Tongue (tissue), 2 donors: ENCODE data around the gene C14orf180. TPM values are rescaled to one million over a fixed set of nuclear protein-coding genes. Genes with fewer than 3 reads are reported as not detected.

Experiments
- DNase-seq: peaks from one replicate; pipeline ENCODE4 v3.0.0-alpha.2; 2015
- total RNA-seq: library from RNA; depleted of rRNA; stranded (reverse); fragments of >200 nt; gene quantifications from one replicate; pipeline ENCODE4 v1.2.3, GENCODE V29; 2014

The C14orf180 gene
- total RNA-seq, 1 donor from 2014 or later: 3.3 TPM

GRCh38 chr14:104550340-104550860 lies 29.2 kb upstream of the C14orf180 start:
- no peak for DNase-seq

- no peak for DNase-seq
Measured at GRCh38 chr14:104550861-104551728, 28.5 kb upstream of the C14orf180 start.

- DNase-seq: no peak
Measured at GRCh38 chr14:104551851-104552737, 27.5 kb upstream of the C14orf180 start.

GRCh38 chr14:104552738-104553125 lies 26.8 kb upstream of the C14orf180 start:
- no peak for DNase-seq

GRCh38 chr14:104553166-104554087 lies 26.1 kb upstream of the C14orf180 start:
- DNase-seq: no peak

- no peak for DNase-seq
Measured at GRCh38 chr14:104554088-104554607, 25.4 kb upstream of the C14orf180 start.

- DNase-seq: peak; percentile 86
Measured at GRCh38 chr14:104554608-104555429, 24.7 kb upstream of the C14orf180 start.

GRCh38 chr14:104555430-104556255 lies 23.9 kb upstream of the C14orf180 start:
- DNase-seq: no peak

- no peak for DNase-seq
Measured at GRCh38 chr14:104556256-104557021, 23.1 kb upstream of the C14orf180 start.

- no peak for DNase-seq
Measured at GRCh38 chr14:104557086-104557485, 22.5 kb upstream of the C14orf180 start.

GRCh38 chr14:104557766-104558165 lies 21.8 kb upstream of the C14orf180 start:
- DNase-seq: no peak

- no peak for DNase-seq
Measured at GRCh38 chr14:104558231-104559027, 21.1 kb upstream of the C14orf180 start.

- DNase-seq: no peak
Measured at GRCh38 chr14:104559028-104559803, 20.3 kb upstream of the C14orf180 start.

GRCh38 chr14:104559804-104560585 lies 19.6 kb upstream of the C14orf180 start:
- DNase-seq: no peak

- DNase-seq: no peak
Measured at GRCh38 chr14:104560586-104560945, 19.0 kb upstream of the C14orf180 start.

- DNase-seq: peak; percentile 40
Measured at GRCh38 chr14:104561124-104561557, 18.4 kb upstream of the C14orf180 start.
